ENCODE data around the gene ZC3H4.
"Not testable (repeated sequence)": the region's sequence is repeated elsewhere in the genome, so short reads cannot be mapped to it uniquely, and the experiment has no call there.

ZC3H4 gene

DNA sequence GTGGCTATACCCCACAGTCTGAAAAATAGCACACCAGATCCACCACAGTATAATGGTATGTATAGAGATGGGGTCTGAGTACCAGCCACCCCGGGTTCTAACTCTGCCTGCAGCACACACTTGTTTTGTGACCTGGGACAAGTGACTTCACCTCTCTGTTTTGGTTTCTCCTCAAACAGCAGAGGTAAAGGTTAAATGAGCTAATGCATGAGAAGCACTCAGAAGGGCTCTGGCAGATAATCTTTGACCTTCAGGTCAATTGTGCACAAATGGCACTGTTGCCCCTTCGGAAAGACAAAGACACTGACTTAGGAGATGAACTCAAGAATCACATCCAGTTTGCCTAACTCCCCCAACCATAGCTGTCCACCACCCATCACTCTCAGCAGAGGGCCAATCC lies 7.7 kb downstream of the ZC3H4 start:
- Histone ChIP-seq H3K36me3 (ENCODE audit: insufficient read depth, low read length) (peaks cover 6% of the 10 kb centered on the region; the same call in 1 of the 2 replicates), H3K9me2 (replicated peaks; ENCODE audit: low read depth, low read length) (no peaks in the 10 kb centered on the region), H3K4me2 (ENCODE audit: low read depth, low read length, poor library complexity, severe bottlenecking) (no peak overlapping the region), H3K79me2 (ENCODE audit: insufficient read depth, low read length) (peaks cover 82% of the 10 kb centered on the region), H3K27me3 (ENCODE audit: insufficient read depth, low read length, poor library complexity, severe bottlenecking) (peaks cover 3% of the 10 kb centered on the region), H3K4me1 (ENCODE audit: insufficient read depth, low read length, poor library complexity, severe bottlenecking) (peaks cover 47% of the 10 kb centered on the region), H3K9me3 (ENCODE audit: insufficient read depth, low read depth, low read length) (no peaks in the 10 kb centered on the region), H3K9ac (ENCODE audit: low read depth, low read length, poor library complexity, severe bottlenecking) (no peak overlapping the region), H4K20me1 (ENCODE audit: insufficient read depth, low read length, poor library complexity, severe bottlenecking) (peaks cover 9% of the 10 kb centered on the region), H2AFZ (ENCODE audit: low read length) (no peak overlapping the region), H3K4me3 (ENCODE audit: low read length, poor library complexity, severe bottlenecking) (no peak overlapping the region), H3F3A (ENCODE audit: low read depth) (peaks cover 17% of the 10 kb centered on the region; the same call in 1 of the 2 replicates)
- TF ChIP-seq, protein P1, sequence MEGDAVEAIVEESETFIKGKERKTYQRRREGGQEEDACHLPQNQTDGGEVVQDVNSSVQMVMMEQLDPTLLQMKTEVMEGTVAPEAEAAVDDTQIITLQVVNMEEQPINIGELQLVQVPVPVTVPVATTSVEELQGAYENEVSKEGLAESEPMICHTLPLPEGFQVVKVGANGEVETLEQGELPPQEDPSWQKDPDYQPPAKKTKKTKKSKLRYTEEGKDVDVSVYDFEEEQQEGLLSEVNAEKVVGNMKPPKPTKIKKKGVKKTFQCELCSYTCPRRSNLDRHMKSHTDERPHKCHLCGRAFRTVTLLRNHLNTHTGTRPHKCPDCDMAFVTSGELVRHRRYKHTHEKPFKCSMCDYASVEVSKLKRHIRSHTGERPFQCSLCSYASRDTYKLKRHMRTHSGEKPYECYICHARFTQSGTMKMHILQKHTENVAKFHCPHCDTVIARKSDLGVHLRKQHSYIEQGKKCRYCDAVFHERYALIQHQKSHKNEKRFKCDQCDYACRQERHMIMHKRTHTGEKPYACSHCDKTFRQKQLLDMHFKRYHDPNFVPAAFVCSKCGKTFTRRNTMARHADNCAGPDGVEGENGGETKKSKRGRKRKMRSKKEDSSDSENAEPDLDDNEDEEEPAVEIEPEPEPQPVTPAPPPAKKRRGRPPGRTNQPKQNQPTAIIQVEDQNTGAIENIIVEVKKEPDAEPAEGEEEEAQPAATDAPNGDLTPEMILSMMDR (conservative IDR thresholded peaks at IDR 0.05; ENCODE audit: low read length) = no peak
- no peak for TF ChIP-seq EZH2phosphoT487 (IDR thresholded peaks at IDR 0.05; ENCODE audit: borderline replicate concordance)

DNA sequence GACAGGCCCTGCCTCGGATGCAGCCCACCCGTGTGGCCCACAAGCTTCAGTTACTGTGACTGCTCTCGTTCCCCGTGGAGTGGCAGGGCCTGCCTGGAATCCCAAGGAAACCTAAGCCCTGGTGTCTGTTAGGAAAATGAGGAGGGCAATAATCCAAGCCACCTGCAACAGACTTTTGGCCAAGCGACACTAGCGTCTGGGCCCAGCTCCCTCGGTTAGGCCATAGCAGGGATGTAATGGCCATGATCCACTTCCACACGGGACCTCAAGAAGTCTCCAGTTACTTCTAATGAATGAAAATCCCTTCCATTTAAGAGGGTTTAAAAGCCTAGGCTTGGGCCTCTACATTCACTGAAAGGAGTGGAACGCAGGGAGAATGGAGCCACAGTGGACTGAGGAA lies 8.9 kb downstream of the ZC3H4 start:
- H3K9ac ChIP-seq (ENCODE audit: low read depth, low read length, poor library complexity, severe bottlenecking) = no peak overlapping the region
- peaks cover 17% of the 10 kb centered on the region; the same call in 1 of the 2 replicates for H3F3A ChIP-seq (ENCODE audit: low read depth)
- no peaks in the 10 kb centered on the region for H3K9me3 ChIP-seq (ENCODE audit: insufficient read depth, low read depth, low read length)
- no peaks in the 10 kb centered on the region for H3K9me2 ChIP-seq (replicated peaks; ENCODE audit: low read depth, low read length)
- H2AFZ ChIP-seq (ENCODE audit: low read length) = no peak overlapping the region
- peaks cover 39% of the 10 kb centered on the region for H3K4me1 ChIP-seq (ENCODE audit: insufficient read depth, low read length, poor library complexity, severe bottlenecking)
- no peaks in the 10 kb centered on the region for H4K20me1 ChIP-seq (ENCODE audit: insufficient read depth, low read length, poor library complexity, severe bottlenecking)
- H3K4me3 ChIP-seq (ENCODE audit: low read length, poor library complexity, severe bottlenecking) = no peak overlapping the region
- H3K36me3 ChIP-seq (ENCODE audit: insufficient read depth, low read length) = no peaks in the 10 kb centered on the region
- H3K79me2 ChIP-seq (ENCODE audit: insufficient read depth, low read length) = peaks cover 82% of the 10 kb centered on the region
- no peaks in the 10 kb centered on the region for H3K27me3 ChIP-seq (ENCODE audit: insufficient read depth, low read length, poor library complexity, severe bottlenecking)
- TF ChIP-seq, protein P1 (conservative IDR thresholded peaks at IDR 0.05; ENCODE audit: low read length) = no peak
- no peak for TF ChIP-seq EZH2phosphoT487 (IDR thresholded peaks at IDR 0.05; ENCODE audit: borderline replicate concordance)
- H3K4me2 ChIP-seq (ENCODE audit: low read depth, low read length, poor library complexity, severe bottlenecking) = no peak overlapping the region

DNA sequence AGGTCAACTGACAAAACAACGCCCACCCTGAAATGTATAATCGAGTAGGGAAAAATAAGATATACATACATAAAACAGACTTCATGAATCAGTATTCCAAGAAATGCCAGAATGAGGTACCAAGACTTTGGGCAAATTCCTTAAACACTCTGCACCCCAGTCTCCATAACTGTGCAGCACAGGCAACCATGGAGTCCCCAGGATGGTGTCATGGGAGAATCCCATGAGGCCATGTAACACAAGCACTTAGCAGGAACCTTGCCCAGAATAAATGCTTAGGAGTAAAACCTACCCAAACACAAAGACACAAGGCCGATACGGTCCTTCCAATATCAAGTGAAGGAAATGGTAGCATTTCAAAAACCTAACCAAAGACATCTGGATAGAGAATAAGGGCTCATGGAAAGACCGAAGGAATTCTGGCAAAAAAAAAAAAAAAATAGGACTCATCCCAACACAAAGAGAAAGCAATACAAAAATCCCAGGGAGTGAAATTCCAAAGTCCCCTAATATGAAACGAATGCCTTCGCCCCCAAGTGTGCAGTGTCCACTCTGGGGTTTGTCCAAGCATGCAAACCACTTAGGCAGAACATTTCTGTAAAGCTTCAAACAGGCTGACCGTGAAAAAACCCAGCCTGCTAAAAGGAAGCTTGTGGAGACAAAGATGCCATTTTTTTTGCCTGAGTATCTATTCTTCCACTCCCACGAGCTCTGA lies 11.1 kb downstream of the ZC3H4 start:
- Histone ChIP-seq H3K79me2 (ENCODE audit: insufficient read depth, low read length) (peaks cover 82% of the 10 kb centered on the region), H4K20me1 (ENCODE audit: insufficient read depth, low read length, poor library complexity, severe bottlenecking) (peaks cover 2% of the 10 kb centered on the region), H3K4me3 (ENCODE audit: low read length, poor library complexity, severe bottlenecking) (no peak overlapping the region), H3K9ac (ENCODE audit: low read depth, low read length, poor library complexity, severe bottlenecking) (no peak overlapping the region), H3K9me2 (replicated peaks; ENCODE audit: low read depth, low read length) (no peaks in the 10 kb centered on the region), H3K9me3 (ENCODE audit: insufficient read depth, low read depth, low read length) (no peaks in the 10 kb centered on the region), H3F3A (ENCODE audit: low read depth) (peaks cover 6% of the 10 kb centered on the region; the same call in 1 of the 2 replicates), H3K4me1 (ENCODE audit: insufficient read depth, low read length, poor library complexity, severe bottlenecking) (peaks cover 17% of the 10 kb centered on the region), H3K36me3 (ENCODE audit: insufficient read depth, low read length) (no peaks in the 10 kb centered on the region), H2AFZ (ENCODE audit: low read length) (no peak overlapping the region), H3K4me2 (ENCODE audit: low read depth, low read length, poor library complexity, severe bottlenecking) (no peak overlapping the region), H3K27me3 (ENCODE audit: insufficient read depth, low read length, poor library complexity, severe bottlenecking) (no peaks in the 10 kb centered on the region)
- no peak for TF ChIP-seq EZH2phosphoT487 (IDR thresholded peaks at IDR 0.05; ENCODE audit: borderline replicate concordance)
- TF ChIP-seq, protein P1 (conservative IDR thresholded peaks at IDR 0.05; ENCODE audit: low read length) = no peak

DNA sequence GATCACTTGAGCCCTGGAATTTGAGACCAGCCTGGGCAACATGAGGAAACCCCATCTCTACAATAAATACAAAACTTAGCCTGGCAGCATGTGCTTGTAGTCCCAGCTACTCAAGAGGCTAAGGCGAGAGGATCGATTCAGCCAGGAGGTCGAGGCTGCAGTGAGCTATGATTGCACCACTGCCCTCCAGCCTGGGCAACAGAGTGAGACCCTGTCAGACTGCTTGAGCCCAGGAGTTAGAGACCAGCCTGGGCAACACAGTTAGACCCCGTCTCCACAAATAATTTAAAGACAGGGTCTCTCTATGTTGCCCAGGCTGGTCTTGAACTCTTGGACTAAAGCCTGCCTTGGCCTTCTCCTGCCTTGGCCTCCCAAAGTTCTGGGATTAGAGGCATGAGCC lies 12.5 kb downstream of the ZC3H4 start:
- H3K27me3 ChIP-seq (ENCODE audit: insufficient read depth, low read length, poor library complexity, severe bottlenecking); H3K4me1 ChIP-seq (ENCODE audit: insufficient read depth, low read length, poor library complexity, severe bottlenecking); H3F3A ChIP-seq (ENCODE audit: low read depth); H3K4me3 ChIP-seq (ENCODE audit: low read length, poor library complexity, severe bottlenecking); H3K9ac ChIP-seq (ENCODE audit: low read depth, low read length, poor library complexity, severe bottlenecking); H4K20me1 ChIP-seq (ENCODE audit: insufficient read depth, low read length, poor library complexity, severe bottlenecking); H2AFZ ChIP-seq (ENCODE audit: low read length); H3K4me2 ChIP-seq (ENCODE audit: low read depth, low read length, poor library complexity, severe bottlenecking); H3K36me3 ChIP-seq (ENCODE audit: insufficient read depth, low read length); H3K9me3 ChIP-seq (ENCODE audit: insufficient read depth, low read depth, low read length); H3K9me2 ChIP-seq (replicated peaks; ENCODE audit: low read depth, low read length): not testable (repeated sequence)
- peaks cover 84% of the 10 kb centered on the region for H3K79me2 ChIP-seq (ENCODE audit: insufficient read depth, low read length)

Measured in Loucy (cell line).